Transverse colon (tissue), 4 donors: ENCODE data around the gene NCMAP. TPM values are rescaled to one million over a fixed set of nuclear protein-coding genes. Genes with fewer than 3 reads are reported as not detected.

Source experiments
- DNase-seq: peaks from one replicate; pipeline ENCODE4 v3.0.0-alpha.2; 2019
- H3K27ac ChIP-seq, 4 donors: fragments of 200-600 bp; sonication (generic); 2 replicates each; pipeline ENCODE4 v1.5.1; 2016 to 2018; ENCODE audit warnings: inconsistent platforms in 4 of 4
- H3K27me3 ChIP-seq: fragments of 200-600 bp; sonication (generic); 2 replicates; pipeline ENCODE4 v1.5.1; 2017; ENCODE audit warnings: inconsistent platforms
- H3K36me3 ChIP-seq, 4 donors: fragments of 200-600 bp; sonication (generic); 2 replicates each; pipeline ENCODE4 v1.5.1; 2017 to 2019; ENCODE audit warnings: inconsistent platforms in 4 of 4
- H3K4me1 ChIP-seq, 4 donors: fragments of 200-600 bp; sonication (generic); 2 replicates each; pipeline ENCODE4 v1.5.1; 2017 to 2020; ENCODE audit warnings: inconsistent platforms in 4 of 4
- H3K4me3 ChIP-seq, 4 donors: fragments of 200-600 bp; sonication (generic); 1 replicate in 1 of 4; 2 replicates in 3 of 4; pipeline versions ENCODE4 v1.5.1 to v1.6.1; 2017 to 2019; ENCODE audit warnings: inconsistent platforms in 4 of 4
- H3K9me3 ChIP-seq, 2 donors: fragments of 200-600 bp; sonication (generic); 2 replicates each; pipeline ENCODE4 v1.5.1; 2017 to 2019; ENCODE audit warnings: inconsistent platforms in 2 of 2
- CTCF ChIP-seq, 5 experiments: fragments of 200-600 bp in 3 of 5; fragments of 450-650 bp in 2 of 5; sonication (generic) in 3 of 5; IDR thresholded peaks; 1 replicate in 2 of 5; 2 replicates in 3 of 5; pipeline ENCODE4 v1.5.1; 2016 to 2017; ENCODE audit warnings: antibody characterized with exemption in 5 of 5, inconsistent platforms in 3 of 5, mild to moderate bottlenecking in 2 of 5, moderate library complexity in 1 of 5
- EP300 ChIP-seq: sonication (generic); formaldehyde crosslinking; IDR thresholded peaks from one replicate; pipeline ENCODE4 v1.6.1; 2017; ENCODE audit warnings: antibody characterized with exemption, low read depth
- POLR2A ChIP-seq: fragments of 450-650 bp; IDR thresholded peaks from one replicate; pipeline ENCODE4 v1.6.1; 2016; ENCODE audit warnings: antibody characterized with exemption, mild to moderate bottlenecking, moderate library complexity
- POLR2AphosphoS5 ChIP-seq, 3 donors: sonication (generic); formaldehyde crosslinking; IDR thresholded peaks; one replicate each; pipeline ENCODE4 v1.6.1; 2016; ENCODE audit warnings: antibody characterized with exemption in 3 of 3
- WGBS, 2 donors: methylation state at CpG; one replicate each; pipeline ENCODE4 v1.1.5; 2018; ENCODE audit warnings: low coverage in 1 of 2; 5-methylcytosine and 5-hydroxymethylcytosine counted together
- in situ Hi-C, 4 donors: fragments of 200-750 bp; cut with MboI; loops; one replicate each; pipeline versions ENCODE4 v1.15.0 to v1.15.1; 2017; ENCODE audit warnings: low sequenced_read_pairs in 3 of 4, low pct_ligation_motif_present in 1 of 4, low pct_unique_long_range_greater_than_20kb in 1 of 4
- intact Hi-C: fragments of 100-400 bp; cut with DNase I; formaldehyde crosslinking; loops from one replicate; pipeline ENCODE4 v1.15.1; 2023; ENCODE audit warnings: low total_unique reads
- total RNA-seq, 4 donors: library from RNA; depleted of rRNA; stranded (reverse); fragments of >200 nt; gene quantifications; one replicate each; pipeline ENCODE4 v1.1.0, GENCODE V29; 2016

The NCMAP gene
- total RNA-seq, 4 donors from 2014 or later = 0.37 to 2.2 (median 1.4) TPM; not detected in 1

GRCh38 chr1:24609949-24610517 lies 54.1 kb downstream of the NCMAP start:
- 29 to 60% methylated on average over 2 to 3 of the region's 3 CpGs for WGBS, 2 donors
- in situ Hi-C loops (no loop called here), intact Hi-C loops (no loop called here)
- Histone ChIP-seq H3K9me3 (no peaks in the 10 kb centered on the region), H3K36me3 (no peaks in the 10 kb centered on the region), H3K27ac (no peak overlapping the region), H3K4me3 (no peak overlapping the region), H3K27me3 (peaks cover 3% of the 10 kb centered on the region), H3K4me1 (no peaks in the 10 kb centered on the region)
- no peak for DNase-seq
- no peak for TF ChIP-seq CTCF (IDR thresholded peaks at IDR 0.05)
- no peak for TF ChIP-seq POLR2AphosphoS5 (IDR thresholded peaks at IDR 0.05)
- no peak for TF ChIP-seq EP300
- no peak for TF ChIP-seq POLR2A

- Histone ChIP-seq H3K27ac (no peak overlapping the region), H3K4me3 (no peak overlapping the region), H3K36me3 (no peaks in the 10 kb centered on the region), H3K4me1 (peaks cover 0 to 6% (median 2%) of the 10 kb centered on the region in 4 donors), H3K9me3 (no peaks in the 10 kb centered on the region), H3K27me3 (peaks cover 8% of the 10 kb centered on the region)
- no peak for DNase-seq
- WGBS, 2 donors = 77% methylated on average over 5 of the region's 5 CpGs; no CpG with 5 or more reads in 1 of the 2 donors
- in situ Hi-C loops (no loop called here), intact Hi-C loops (no loop called here)
- TF ChIP-seq POLR2A = no peak
- TF ChIP-seq CTCF (IDR thresholded peaks at IDR 0.05) = no peak
- no peak for TF ChIP-seq POLR2AphosphoS5 (IDR thresholded peaks at IDR 0.05)
- no peak for TF ChIP-seq EP300
Measured at GRCh38 chr1:24619376-24619775, 63.5 kb downstream of the NCMAP start.

GRCh38 chr1:24620678-24621077 lies 64.8 kb downstream of the NCMAP start:
- intact Hi-C loops = no loop called here
- no peak for DNase-seq
- 69 to 70% methylated on average over 5 of the region's 5 CpGs for WGBS, 2 donors
- no peaks in the 10 kb centered on the region for H3K36me3 ChIP-seq
- H3K4me1 ChIP-seq = peaks cover 0 to 6% (median 2%) of the 10 kb centered on the region in 4 donors
- peaks cover 3% of the 10 kb centered on the region for H3K27me3 ChIP-seq
- TF ChIP-seq CTCF (IDR thresholded peaks at IDR 0.05) (no peak), POLR2AphosphoS5 (IDR thresholded peaks at IDR 0.05) (no peak), EP300 (no peak), POLR2A (no peak)
- no peak overlapping the region for H3K27ac ChIP-seq
- no peaks in the 10 kb centered on the region for H3K9me3 ChIP-seq
- in situ Hi-C loops = no loop called here
- H3K4me3 ChIP-seq = no peak overlapping the region

GRCh38 chr1:24621121-24621520 lies 65.2 kb downstream of the NCMAP start:
- in situ Hi-C loops = no loop called here
- Histone ChIP-seq H3K4me1 (peaks cover 0 to 6% (median 2%) of the 10 kb centered on the region in 4 donors), H3K27ac (no peak overlapping the region), H3K9me3 (no peaks in the 10 kb centered on the region), H3K27me3 (no peaks in the 10 kb centered on the region), H3K36me3 (no peaks in the 10 kb centered on the region), H3K4me3 (no peak overlapping the region)
- 72 to 74% methylated on average over 5 of the region's 5 CpGs for WGBS, 2 donors
- intact Hi-C loops = no loop called here
- DNase-seq = no peak
- TF ChIP-seq POLR2A (no peak), POLR2AphosphoS5 (IDR thresholded peaks at IDR 0.05) (no peak), EP300 (no peak), CTCF (IDR thresholded peaks at IDR 0.05) (no peak)
